GM21528 (cell line): ENCODE measurements around the gene BRD9.
"Not testable (repeated sequence)": the region's sequence is repeated elsewhere in the genome, so short reads cannot be mapped to it uniquely, and the experiment has no call there.

Experiments
- ATAC-seq: cut with Tn5 transposase; IDR thresholded peaks from one replicate; pipeline ENCODE4 v1.9.1; 2021; ENCODE audit warnings: mild to moderate bottlenecking, moderate library complexity; ENCODE audit not compliant: unreplicated experiment, low FRiP score

BRD9 gene

DNA sequence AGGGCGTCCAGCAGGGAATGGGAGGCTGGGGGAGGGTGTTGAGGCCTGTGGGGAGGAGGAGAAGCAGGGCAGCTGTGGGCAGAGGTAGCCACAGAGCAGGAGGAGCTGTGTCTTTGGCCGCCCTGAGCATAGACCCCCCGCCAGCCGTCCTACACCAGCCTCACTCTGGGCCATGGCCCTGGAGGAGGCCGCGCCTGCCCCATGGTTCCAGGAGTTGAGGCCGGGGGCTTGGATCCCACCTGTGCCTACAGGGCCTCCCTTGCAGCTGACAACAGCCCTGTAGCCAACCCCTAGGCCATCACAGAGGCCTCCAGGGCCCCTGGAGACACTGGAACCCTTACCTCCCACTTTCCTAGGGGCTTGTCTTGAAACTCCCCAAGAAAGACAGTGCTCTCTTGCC lies 44.9 kb downstream of the BRD9 start:
- ATAC-seq = not testable (repeated sequence)

GRCh38 chr5:847212-847611 lies 45.4 kb downstream of the BRD9 start:
- not testable (repeated sequence) for ATAC-seq

GRCh38 chr5:846602-847091 lies 46.0 kb downstream of the BRD9 start:
- not testable (repeated sequence) for ATAC-seq

DNA sequence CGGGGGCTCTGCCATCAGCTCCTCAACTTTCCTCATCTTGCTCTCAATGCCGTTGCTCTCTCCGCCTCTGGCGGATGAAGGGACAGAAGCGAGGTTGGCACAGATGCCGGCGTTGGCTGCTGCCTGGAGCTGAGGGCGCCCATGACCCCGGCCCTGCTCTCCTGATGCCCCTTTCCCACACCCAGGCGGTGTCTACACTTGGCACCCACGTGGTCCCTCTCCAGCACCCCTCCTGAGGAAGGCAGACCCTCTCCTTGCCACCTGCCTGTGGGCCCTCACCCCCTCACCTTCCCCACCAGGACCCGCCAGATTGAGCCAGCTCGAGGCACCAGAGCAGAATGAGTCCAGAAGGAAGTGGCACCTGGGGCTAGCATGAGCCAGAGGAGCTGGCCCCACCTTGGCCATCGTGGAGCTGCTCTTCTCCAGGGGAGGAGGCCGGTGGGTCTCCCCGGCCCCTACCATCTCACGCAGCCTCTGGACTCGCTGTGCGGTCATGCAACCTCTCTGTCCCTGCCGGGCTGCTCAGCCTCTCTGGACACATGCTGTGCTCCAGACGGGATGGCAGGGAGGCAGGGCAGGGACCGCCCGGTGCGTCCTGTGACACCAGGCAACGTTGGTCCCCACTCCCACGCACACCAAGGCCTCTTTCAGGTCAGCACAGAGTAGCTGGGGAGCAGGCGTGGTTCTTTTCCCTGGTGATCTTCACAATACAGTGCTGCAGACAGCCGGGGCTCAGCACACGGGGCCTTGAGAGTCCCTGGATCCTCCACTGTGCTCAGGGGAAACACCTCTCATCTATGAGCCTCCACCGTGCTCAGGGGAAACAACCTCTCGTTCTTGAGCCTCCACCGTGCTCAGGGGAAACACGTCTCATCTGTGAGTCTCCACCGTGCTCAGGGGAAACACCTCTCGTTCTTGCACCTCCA lies 46.7 kb downstream of the BRD9 start:
- not testable (repeated sequence) for ATAC-seq

DNA sequence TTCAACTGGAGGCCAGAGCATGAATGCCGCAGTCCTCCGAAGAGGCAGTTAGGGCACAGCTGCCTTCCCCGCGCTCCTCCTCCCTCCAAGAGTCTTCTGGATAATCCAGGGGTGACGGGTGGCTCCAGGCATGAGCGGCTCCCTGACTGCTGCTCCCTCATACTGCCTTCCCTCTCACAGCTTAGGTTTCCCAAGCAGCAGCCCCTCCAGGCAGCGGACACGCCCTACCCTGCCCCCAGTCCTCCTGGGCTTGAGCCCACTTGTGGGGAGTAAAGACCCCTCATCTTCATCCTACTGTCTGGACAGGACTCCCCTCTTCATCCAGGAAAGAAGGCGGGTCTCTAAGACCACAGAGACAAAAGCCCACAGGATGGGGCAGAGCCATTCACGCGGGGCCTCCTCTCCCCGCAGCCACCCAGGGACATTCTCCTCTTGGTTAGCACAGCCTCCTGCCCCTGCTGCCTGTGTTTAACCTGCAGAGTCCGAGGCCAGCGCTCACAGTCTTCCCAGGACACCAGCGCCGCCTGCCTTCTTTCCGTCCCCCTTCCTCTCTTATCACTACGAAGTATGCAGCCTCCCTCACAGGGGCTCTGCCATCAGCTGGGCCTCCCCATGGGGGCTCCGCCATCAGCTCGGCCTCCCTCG lies 47.4 kb downstream of the BRD9 start:
- ATAC-seq = not testable (repeated sequence)

GRCh38 chr5:844426-844825 lies 48.2 kb downstream of the BRD9 start:
- ATAC-seq = not testable (repeated sequence)

- not testable (repeated sequence) for ATAC-seq
Measured at GRCh38 chr5:843926-844325, 48.7 kb downstream of the BRD9 start.

GRCh38 chr5:843371-843770 lies 49.2 kb downstream of the BRD9 start:
- ATAC-seq = not testable (repeated sequence)

DNA sequence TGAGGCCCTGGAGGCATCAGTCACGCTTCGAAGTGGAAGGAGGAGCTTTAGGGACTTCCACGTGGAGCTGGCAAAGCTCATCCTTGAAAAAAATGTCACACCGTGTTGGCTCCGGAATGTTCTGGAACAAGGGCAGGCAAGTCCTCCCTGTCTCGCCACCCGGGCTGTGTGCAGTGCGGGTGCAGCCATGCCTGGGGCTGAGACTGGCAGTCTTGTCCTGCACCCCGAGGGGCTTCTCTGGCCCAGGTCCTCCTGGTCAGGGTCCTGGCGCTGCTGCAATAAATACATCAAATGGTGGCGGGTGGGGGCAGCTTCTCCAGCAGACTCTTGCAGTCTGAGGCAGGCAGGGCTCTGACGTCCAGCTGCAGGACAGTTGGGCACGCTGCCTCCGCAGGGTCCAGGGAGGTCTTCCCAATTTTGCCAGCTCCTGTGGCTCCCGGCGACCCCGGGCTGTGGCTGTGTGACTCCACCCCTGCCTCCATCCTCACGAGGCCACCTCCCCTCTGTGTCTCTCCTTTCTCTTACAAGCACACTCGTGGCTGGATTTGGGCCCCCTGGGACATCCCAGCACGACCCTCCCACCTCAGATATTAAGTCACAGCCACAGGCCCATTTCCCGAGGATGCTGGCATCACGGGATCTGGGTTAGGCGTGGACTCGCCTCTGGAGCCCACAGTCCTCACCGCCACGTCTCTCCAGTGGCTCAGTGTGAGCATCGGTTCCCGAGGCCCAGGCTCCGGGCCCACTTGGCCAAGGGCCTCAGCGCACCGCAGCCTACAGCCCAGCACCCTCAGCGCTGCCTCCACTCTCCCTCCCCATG lies 50.0 kb downstream of the BRD9 start:
- ATAC-seq = not testable (repeated sequence)

DNA sequence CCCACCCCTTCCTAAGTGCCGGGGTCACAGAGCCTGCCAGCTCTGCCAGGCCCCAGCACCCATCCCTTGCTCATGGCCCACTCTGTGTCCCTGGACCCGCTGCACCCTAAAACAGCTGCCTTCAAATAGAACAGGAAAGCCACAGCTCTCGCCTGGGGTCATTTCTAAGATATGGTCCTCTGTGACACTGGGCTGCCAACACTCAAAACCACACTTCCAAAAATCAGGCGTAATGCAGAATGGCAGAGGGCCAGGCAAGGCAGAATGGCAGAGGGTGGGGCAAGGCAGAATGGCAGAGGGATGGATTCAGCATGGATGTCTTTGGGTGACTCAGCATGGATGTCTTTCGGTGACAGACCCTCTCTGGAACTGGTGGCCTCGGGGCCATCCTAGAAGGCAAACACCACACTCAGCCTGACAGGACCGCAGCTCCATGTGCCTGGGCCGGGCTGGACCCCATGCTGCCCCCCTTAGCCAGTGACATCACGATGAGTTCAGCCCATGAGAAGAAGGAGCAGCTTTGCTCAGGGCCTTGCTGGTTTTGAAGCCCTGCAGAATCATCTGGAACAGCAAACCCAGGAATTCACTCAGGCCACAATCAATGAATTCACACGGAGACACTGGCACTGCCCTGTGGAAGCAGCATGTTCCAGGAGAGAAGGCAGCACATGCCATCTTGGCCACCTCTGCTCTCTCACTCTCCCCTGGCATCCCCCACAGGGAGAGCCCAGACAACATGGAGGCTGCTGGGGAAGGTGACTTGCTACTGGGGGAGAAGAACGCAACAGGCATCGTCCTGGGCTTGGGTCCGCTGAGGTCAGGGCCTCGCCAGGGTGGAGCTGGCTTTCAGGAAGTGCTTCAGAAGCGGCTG lies 50.8 kb downstream of the BRD9 start:
- ATAC-seq = not testable (repeated sequence)

DNA sequence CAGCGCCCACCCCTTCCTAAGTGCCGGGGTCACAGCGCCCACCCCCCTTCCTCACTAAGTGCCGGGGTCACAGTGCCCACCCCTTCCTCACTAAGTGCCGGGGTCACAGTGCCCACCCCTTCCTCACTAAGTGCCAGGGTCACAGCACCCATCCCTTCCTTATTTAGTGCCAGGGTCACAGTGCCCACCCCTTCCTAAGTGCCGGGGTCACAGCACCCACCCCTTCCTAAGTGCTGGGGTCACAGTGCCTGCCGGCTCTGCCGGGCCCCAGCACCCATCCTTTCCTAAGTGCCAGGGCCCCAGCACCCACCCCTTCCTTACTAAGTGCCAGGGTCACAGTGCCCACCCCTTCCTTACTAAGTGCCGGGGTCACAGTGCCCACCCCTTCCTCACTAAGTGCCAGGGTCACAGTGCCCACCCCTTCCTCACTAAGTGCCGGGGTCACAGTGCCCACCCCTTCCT lies 51.6 kb downstream of the BRD9 start:
- ATAC-seq = not testable (repeated sequence)

DNA sequence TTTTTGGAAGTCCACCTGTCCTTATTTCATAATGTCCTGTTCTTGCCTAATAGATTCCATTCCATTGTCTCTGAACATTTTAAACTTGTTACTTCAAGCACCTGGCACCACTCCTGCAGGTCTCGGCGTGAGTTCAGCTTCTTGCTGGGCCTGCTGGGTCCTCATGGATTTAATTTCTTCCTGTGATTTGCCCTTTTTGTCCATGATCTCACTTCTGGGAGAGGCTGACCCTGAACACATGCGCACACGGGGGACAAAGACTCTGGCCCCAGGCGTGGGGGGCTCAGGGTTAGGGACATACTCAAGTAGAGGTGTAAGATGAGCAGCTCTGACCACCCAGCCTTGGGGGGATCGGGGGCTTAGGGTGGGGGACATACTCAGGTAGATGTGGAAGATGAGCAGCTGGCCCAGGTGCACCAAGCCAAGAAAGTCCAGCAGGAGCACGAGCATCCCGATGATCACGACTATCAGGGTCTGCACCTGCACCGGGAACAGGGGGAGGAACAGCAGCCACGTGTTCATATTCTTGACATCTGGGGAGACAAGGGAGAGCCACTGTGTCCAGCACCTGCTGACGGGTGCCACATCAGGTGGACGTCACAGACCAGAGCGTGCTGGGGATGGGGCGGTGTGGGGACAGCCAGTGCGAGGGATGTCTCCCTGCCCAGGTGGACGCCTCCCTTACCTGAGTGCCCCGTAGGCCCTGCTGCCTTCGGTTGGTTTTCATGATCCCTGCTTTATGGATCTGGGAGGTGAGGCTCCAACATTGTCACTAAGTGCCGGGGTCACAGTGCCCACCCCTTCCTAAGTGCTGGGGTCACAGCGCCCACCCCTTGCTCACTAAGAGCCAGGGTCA lies 52.3 kb downstream of the BRD9 start:
- ATAC-seq = not testable (repeated sequence)

- ATAC-seq = not testable (repeated sequence)
Measured at GRCh38 chr5:838431-838851, 54.2 kb downstream of the BRD9 start.

DNA sequence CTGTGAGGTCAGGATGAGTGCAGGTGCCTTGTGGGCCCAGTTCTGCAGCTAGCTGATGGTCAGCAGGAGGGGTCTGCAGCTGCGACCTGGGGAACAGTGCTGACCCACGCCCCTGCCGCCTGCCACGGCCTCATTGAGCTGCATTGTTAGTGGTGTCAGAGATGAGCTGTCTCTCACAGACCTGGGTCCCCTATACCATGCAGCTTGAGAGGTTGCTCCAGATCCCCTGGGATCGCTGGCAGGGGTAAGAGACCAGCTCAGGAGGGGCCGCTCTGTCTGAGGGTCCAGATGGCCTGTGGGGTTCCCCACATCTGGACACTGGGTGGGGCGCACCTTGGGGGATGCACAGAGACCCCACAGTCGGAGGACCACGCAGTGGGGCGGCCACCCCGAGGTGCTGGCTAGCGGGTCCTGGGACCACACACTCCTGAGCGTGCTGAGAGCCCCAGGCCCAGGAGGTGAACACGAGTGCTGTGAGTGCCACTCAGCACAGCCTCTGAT lies 54.9 kb downstream of the BRD9 start:
- not testable (repeated sequence) for ATAC-seq

DNA sequence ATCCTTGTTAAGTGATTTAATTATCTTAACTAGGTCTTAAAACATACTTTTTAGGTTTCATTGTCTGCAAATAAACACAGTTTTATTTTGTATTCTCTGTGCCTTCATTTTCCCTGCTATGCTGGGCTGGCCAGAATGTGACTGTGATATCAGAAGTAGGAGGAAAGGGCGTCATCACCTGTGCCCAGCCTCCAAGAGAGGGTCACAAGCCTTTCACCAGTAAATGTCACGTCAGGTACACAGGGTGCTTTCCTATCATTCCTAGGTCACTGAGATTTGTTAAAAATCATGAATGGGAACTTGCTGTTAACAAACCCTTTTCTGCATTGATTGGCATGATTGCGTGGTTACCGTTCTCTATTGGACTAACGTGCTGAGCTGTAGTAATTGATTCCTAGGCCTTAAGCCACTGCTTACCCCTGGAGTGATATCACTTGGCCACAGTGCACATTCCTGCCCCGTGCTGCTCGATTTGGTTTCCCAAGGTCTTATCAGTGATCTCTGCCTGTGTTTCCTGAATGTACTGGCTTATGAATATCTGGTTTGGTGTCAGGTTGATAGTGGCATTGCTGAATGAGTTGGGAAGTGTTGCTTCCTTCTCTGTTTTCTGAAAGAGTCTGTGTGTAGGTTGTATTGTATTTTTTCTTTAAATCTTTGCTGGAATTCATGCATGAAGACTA lies 56.5 kb downstream of the BRD9 start:
- ATAC-seq = not testable (repeated sequence)

- not testable (repeated sequence) for ATAC-seq
Measured at GRCh38 chr5:834013-834412, 58.6 kb downstream of the BRD9 start.

GRCh38 chr5:828194-828593 lies 64.4 kb downstream of the BRD9 start:
- ATAC-seq = not testable (repeated sequence)

DNA sequence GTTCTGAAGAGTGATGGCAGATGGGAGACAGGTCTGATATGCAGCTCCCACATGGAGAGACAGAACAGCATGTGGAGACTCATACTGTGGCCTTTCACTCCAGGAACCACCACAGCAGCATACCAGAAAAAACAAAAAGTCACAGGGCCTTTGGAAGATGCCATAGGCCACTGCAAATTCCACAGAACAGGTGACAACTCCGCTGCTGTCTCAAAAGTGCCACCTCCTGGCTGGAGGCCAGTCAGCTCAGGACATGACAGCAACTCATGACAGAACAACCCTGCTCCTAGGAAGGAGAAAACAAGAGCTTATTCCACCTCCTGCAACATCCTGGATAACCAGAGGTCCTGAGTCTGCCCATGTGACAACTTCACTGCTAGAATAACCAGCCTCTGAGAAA lies 67.1 kb downstream of the BRD9 start:
- ATAC-seq = not testable (repeated sequence)
